GM12801 (cell line): ENCODE measurements around the gene LZTR1.

Experiments
- TF ChIP-seq, protein P1 (sequence below): IDR thresholded peaks from one replicate; pipeline ENCODE4 v1.5.1; 2011; ENCODE audit warnings: control low read depth; ENCODE audit not compliant: insufficient read length; ENCODE audit errors: extremely low read depth

The LZTR1 gene

DNA sequence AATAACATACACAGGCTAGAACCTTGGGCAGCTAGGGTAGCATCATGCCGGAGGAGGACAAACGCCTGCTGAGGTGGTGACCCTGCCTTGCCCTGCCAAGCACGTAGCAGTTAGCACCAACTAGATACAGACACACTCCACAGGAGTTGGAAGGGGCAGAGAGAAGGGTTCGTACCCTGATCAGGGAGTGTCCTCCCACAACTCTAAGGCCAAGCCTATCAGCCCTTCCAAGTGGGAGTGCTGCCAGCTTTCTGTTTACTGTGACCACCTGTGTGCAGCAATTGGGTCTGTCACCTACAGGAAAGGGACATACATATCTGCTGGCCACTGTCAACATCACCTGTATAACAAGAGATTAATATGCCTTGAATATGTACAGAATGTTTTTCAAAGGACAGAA, 21.7 kb downstream of the LZTR1 start:
- TF ChIP-seq, protein P1, sequence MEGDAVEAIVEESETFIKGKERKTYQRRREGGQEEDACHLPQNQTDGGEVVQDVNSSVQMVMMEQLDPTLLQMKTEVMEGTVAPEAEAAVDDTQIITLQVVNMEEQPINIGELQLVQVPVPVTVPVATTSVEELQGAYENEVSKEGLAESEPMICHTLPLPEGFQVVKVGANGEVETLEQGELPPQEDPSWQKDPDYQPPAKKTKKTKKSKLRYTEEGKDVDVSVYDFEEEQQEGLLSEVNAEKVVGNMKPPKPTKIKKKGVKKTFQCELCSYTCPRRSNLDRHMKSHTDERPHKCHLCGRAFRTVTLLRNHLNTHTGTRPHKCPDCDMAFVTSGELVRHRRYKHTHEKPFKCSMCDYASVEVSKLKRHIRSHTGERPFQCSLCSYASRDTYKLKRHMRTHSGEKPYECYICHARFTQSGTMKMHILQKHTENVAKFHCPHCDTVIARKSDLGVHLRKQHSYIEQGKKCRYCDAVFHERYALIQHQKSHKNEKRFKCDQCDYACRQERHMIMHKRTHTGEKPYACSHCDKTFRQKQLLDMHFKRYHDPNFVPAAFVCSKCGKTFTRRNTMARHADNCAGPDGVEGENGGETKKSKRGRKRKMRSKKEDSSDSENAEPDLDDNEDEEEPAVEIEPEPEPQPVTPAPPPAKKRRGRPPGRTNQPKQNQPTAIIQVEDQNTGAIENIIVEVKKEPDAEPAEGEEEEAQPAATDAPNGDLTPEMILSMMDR: no peak

DNA sequence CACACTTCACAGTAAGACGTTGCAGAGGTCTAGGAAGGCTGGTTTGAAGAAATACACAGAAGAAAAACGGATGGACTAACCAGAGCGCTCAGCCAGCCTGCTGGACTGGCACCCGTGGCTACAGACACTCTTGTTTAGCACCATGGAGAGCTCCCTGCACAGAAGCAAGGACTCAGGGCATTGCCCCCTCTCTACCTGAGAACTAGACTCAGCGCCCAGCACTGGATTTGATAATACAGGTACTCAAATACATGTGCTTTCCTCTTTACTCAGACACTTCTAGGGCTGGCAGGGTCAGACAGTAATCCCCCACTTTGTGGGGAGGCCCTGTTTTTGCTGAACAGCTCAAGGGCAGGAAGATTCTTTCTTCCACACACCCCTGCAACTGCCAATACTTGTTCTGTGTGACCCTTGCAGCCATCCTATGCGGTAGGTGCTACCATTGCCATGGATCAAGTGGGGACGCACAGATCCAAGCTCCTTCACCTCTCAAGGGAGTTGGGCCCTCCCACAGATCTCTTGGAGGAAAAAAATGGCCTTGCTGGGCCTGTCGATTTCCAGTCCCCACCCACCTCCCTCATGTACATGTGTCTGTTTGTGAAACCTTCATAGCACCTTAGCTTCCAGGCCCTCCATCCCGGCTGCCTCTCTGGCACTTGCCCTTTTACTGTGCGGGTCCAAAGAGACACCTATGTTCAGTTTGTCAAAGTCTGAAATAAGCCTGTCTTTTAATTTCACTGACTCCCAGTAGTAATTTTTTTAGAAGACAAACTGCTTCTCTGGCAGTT, 27.7 kb downstream of the LZTR1 start:
- TF ChIP-seq, protein P1: no peak

DNA sequence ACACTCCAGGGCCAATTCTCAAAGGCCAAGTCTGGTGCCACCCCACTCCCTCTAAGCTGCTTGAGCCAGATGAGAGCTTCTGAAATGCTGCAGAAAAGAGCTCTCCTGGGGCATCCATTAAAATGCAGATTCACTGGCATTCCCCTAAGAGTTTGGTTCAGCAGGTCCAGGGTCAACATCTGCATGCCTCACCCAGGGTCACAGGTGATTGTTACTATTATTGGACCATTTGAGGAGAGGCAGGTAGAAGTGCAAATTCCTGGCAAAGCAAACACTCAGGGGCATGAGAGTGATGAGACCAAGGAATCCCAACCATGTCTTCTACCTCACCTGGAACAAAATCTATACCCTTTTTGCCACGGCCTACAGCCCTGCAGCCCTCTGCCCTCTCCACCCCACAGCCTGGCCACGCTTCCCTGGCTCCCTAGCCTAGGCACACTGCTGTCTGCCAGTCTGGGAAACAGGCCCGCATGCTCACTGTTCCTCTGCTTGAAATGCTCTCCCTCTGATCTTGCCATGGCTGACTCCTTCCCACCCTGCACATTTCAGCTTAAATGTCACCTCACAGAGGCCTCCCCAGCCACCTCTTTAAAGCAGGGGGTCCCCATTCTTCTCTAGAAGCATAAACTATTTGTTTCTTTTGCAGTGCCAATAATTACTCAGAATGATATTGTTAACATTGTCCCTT, 28.5 kb downstream of the LZTR1 start:
- TF ChIP-seq, protein P1: no peak

DNA sequence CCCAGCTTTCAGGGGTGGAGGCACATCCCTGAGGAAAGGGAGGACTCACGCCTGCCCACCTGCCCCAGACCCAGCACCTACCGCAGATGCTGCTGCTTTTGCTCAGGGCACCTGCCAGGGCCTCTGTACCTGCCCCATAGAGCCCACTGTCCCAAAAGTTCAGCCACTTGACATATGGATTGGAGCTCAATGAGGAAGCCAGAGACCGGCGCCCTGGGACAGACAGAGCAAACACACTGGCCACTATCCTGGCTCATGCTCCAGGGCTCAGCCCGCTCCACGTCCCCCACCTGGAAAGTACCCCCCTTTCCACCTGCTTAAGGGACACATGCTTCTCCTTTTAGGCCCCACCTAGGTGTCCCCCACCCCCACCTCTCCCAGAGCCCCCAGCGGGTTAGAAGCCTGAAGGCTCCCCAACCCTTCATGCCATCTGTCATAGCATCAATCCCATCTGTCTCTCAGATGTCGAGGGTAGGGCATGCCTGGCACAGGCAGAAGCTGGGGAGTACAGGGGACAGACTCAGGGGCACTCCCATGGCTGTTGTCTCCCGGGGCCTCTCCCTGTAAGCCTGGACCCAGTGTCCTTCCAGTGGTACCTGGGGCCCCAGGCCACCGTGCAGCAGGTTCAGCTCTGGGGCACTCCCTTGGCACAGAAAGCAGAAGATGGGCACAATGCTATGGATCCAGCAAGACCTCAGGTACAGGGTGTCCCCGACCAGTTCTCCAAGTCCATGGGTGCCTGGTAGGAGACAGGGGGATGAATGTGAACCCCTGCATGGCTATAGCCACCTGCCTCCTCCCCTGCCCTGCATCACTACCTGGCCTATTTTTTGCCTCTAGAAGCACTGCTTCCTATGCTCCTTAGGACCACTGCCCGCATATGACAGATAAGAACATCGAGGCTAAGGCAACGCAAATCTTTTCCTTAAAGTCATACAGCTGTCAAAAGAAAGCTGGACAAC, 30.6 kb downstream of the LZTR1 start:
- TF ChIP-seq, protein P1: no peak

DNA sequence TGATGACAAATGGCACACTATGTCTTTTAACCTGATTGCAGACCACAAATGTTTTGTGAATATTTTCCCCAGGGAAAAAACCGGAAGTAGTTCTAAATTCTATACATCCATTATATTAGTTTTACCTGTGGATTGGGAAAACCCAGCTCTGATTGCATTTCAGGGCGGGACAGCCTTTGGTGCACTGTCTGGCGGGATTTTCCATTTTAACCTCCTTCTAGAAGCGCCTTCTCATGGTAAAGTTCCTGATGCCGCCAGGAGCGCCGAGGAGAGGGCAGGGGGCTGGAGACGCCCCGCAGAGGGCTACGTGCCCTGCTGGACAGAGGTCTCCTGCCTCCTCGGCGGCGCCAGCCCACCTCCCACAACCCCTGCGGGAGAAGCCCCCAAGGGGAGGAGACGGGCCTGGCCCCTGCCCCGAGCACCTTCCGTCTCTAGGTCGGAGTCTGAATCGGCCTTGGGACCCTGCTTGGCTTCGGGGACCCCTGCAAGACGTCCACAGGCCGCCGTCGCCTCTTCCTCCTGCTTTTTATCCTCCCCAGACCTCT, 31.6 kb downstream of the LZTR1 start:
- TF ChIP-seq, protein P1: no peak

DNA sequence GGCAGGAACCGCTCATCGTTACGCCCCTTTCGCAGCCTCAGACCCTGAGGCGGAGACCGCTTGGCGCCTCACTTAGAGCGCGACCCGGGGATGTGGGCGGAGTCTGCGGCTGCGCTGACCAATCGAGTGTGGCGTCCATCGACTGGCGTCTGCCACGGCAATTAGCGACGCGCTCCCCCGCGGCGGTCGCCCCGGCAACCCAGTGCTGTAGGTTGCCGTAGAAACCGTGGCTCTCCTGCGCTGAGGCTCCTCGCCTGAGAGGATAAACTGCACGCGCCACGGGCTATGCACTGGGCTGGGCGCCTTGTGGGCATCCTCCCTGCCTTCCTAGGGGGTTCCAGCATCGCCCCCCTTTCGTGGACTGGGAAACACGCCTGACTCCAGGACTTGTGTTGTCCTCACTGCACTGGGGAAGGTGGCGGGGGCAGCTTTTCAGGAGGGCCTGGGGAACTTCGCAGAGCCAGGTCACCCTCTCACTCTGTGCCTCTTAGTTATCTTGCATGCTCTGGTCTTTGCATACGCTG, 32.2 kb downstream of the LZTR1 start:
- TF ChIP-seq, protein P1: no peak
